Neural progenitor cell (in vitro differentiated cells): ENCODE measurements around the gene SNX9. TPM values are rescaled to one million over a fixed set of nuclear protein-coding genes. Genes with fewer than 3 reads are reported as not detected.
A peak's percentile ranks its signal among the peaks of the same experiment; 100 is the strongest.

ENCODE experiments used
- DNase-seq: peaks from one replicate; pipeline ENCODE4 v3.0.0-alpha.2; 2016; ENCODE audit warnings: low spot score
- H2AFZ ChIP-seq: fragments of 200-600 bp; sonication (generic); replicated peaks from 2 replicates; pipeline ENCODE4 v1.6.1; 2016; ENCODE audit warnings: antibody characterized with exemption
- H3F3A ChIP-seq: fragments of 200-600 bp; sonication (generic); 2 replicates; pipeline ENCODE4 v1.6.1; 2016; ENCODE audit warnings: antibody characterized with exemption, low read depth
- H3K27ac ChIP-seq: fragments of 200-600 bp; sonication (generic); 2 replicates; pipeline ENCODE4 v1.5.1; 2016; ENCODE audit warnings: mild to moderate bottlenecking
- H3K27me3 ChIP-seq: fragments of 200-600 bp; sonication (generic); 2 replicates; pipeline ENCODE4 v1.6.1; 2016; ENCODE audit warnings: mild to moderate bottlenecking, moderate library complexity
- H3K36me3 ChIP-seq: fragments of 200-600 bp; sonication (generic); 2 replicates; pipeline ENCODE4 v1.5.1; 2016
- H3K4me1 ChIP-seq: fragments of 200-600 bp; sonication (generic); 2 replicates; pipeline ENCODE4 v1.6.1; 2016; ENCODE audit warnings: mixed run types
- H3K4me2 ChIP-seq: fragments of 200-600 bp; sonication (generic); 2 replicates; pipeline ENCODE4 v1.6.1; 2016
- H3K4me3 ChIP-seq: fragments of 200-600 bp; sonication (generic); 2 replicates; pipeline ENCODE4 v1.5.1; 2016
- H3K79me2 ChIP-seq: fragments of 200-600 bp; sonication (generic); 2 replicates; pipeline ENCODE4 v1.6.1; 2016; ENCODE audit warnings: low read depth
- H3K9ac ChIP-seq: fragments of 200-600 bp; sonication (generic); 2 replicates; pipeline ENCODE4 v1.6.1; 2016
- H3K9me3 ChIP-seq: fragments of 200-600 bp; sonication (generic); 2 replicates; pipeline ENCODE4 v1.5.1; 2016; ENCODE audit warnings: low read depth
- H4K20me1 ChIP-seq: fragments of 200-600 bp; sonication (generic); 2 replicates; pipeline ENCODE4 v1.6.1; 2016; ENCODE audit warnings: low read depth
- H3K27ac Mint-ChIP-seq: 3 replicates; pipeline ENCODE4 v1.8.0; 2021; ENCODE audit warnings: mixed read lengths
- H3K27me3 Mint-ChIP-seq: 2 replicates; pipeline ENCODE4 v1.8.0; 2022; ENCODE audit warnings: low read depth, mild to moderate bottlenecking, inconsistent platforms, moderate library complexity, mixed read lengths; ENCODE audit not compliant: insufficient read depth
- H3K36me3 Mint-ChIP-seq: 3 replicates; pipeline ENCODE4 v1.8.0; 2021; ENCODE audit warnings: mixed read lengths
- H3K4me1 Mint-ChIP-seq: 3 replicates; pipeline ENCODE4 v1.8.0; 2021; ENCODE audit warnings: mixed read lengths
- H3K4me3 Mint-ChIP-seq: 3 replicates; pipeline ENCODE4 v1.8.0; 2021; ENCODE audit warnings: mild to moderate bottlenecking, moderate library complexity, mixed read lengths
- H3K9me3 Mint-ChIP-seq: 3 replicates; pipeline ENCODE4 v1.8.0; 2020; ENCODE audit warnings: mixed read lengths
- CTCF ChIP-seq: fragments of 200-600 bp; sonication (generic); IDR thresholded peaks from 2 replicates; pipeline ENCODE4 v1.5.1; 2017; ENCODE audit warnings: antibody characterized with exemption, mild to moderate bottlenecking
- EZH2 ChIP-seq: fragments of 200-600 bp; sonication (generic); IDR thresholded peaks from 2 replicates; pipeline ENCODE4 v1.6.1; 2017; ENCODE audit warnings: antibody characterized with exemption, mild to moderate bottlenecking, moderate library complexity
- EZH2phosphoT487 ChIP-seq: fragments of 200-600 bp; sonication (generic); IDR thresholded peaks from 2 replicates; pipeline ENCODE4 v1.6.1; 2017; ENCODE audit warnings: antibody characterized with exemption
- total RNA-seq: library from RNA; depleted of rRNA; stranded (reverse); fragments of >200 nt; gene quantifications from 2 replicates; pipeline ENCODE4 v1.2.3, GENCODE V29; 2015; ENCODE audit warnings: low replicate concordance

SNX9 gene
- total RNA-seq, 1 donor from 2014 or later, result 17.8 TPM

- Histone ChIP-seq H4K20me1 (no peaks in the 10 kb centered on the region), H3K79me2 (no peaks in the 10 kb centered on the region), H3K36me3 (no peaks in the 10 kb centered on the region), H3K4me3 (no peak overlapping the region), H3K4me2 (no peak overlapping the region), H3K4me1 (no peaks in the 10 kb centered on the region), H2AFZ (no peak overlapping the region), H3F3A (peaks cover 9% of the 10 kb centered on the region), H3K9ac (no peak overlapping the region), H3K9me3 (no peaks in the 10 kb centered on the region), H3K27ac (no peak overlapping the region), H3K27me3 (peaks cover 37% of the 10 kb centered on the region)
- no peaks in the 10 kb centered on the region for H3K36me3 Mint-ChIP-seq
- H3K9me3 Mint-ChIP-seq, result no peaks in the 10 kb centered on the region
- H3K4me1 Mint-ChIP-seq, result peaks cover 5% of the 10 kb centered on the region
- H3K4me3 Mint-ChIP-seq, result no peak overlapping the region
- TF ChIP-seq EZH2 (no peak), CTCF (no peak), EZH2phosphoT487 (no peak)
- H3K27ac Mint-ChIP-seq, result peak overlapping the region; percentile 79
- DNase-seq, result no peak
- H3K27me3 Mint-ChIP-seq, result peaks cover 16% of the 10 kb centered on the region
Observed at GRCh38 chr6:157977176-157977804, 154.2 kb downstream of the SNX9 start.

GRCh38 chr6:157978021-157978783 lies 155.2 kb downstream of the SNX9 start:
- H2AFZ ChIP-seq, result no peak overlapping the region
- no peaks in the 10 kb centered on the region for H3K9me3 Mint-ChIP-seq
- peaks cover 46% of the 10 kb centered on the region for H3K27me3 ChIP-seq
- H3K36me3 Mint-ChIP-seq, result no peaks in the 10 kb centered on the region
- no peaks in the 10 kb centered on the region for H3K4me1 ChIP-seq
- H3K4me2 ChIP-seq, result no peak overlapping the region
- peaks cover 9% of the 10 kb centered on the region for H3F3A ChIP-seq
- H3K27ac Mint-ChIP-seq, result peak overlapping the region; percentile 31
- H3K27ac ChIP-seq, result no peak overlapping the region
- H3K27me3 Mint-ChIP-seq, result peaks cover 16% of the 10 kb centered on the region
- H4K20me1 ChIP-seq, result peaks cover 7% of the 10 kb centered on the region
- H3K9me3 ChIP-seq, result no peaks in the 10 kb centered on the region
- no peak overlapping the region for H3K9ac ChIP-seq
- H3K79me2 ChIP-seq, result no peaks in the 10 kb centered on the region
- H3K4me3 ChIP-seq, result no peak overlapping the region
- H3K4me1 Mint-ChIP-seq, result peaks cover 7% of the 10 kb centered on the region
- no peaks in the 10 kb centered on the region for H3K36me3 ChIP-seq
- DNase-seq, result no peak
- H3K4me3 Mint-ChIP-seq, result no peak overlapping the region
- TF ChIP-seq EZH2, result no peak
- TF ChIP-seq CTCF, result no peak
- TF ChIP-seq EZH2phosphoT487, result no peak

- no peaks in the 10 kb centered on the region for H3K9me3 Mint-ChIP-seq
- H3K4me1 Mint-ChIP-seq, result peaks cover 13% of the 10 kb centered on the region
- peaks cover 59% of the 10 kb centered on the region for H3K27me3 ChIP-seq
- peaks cover 6% of the 10 kb centered on the region for H3K4me1 ChIP-seq
- peak overlapping the region; percentile 69 for H3K4me3 ChIP-seq
- peaks cover 16% of the 10 kb centered on the region for H3K27me3 Mint-ChIP-seq
- peak overlapping the region; percentile 75 for H3K27ac Mint-ChIP-seq
- H3K27ac ChIP-seq, result no peak overlapping the region
- peaks cover 9% of the 10 kb centered on the region for H3F3A ChIP-seq
- peaks cover 7% of the 10 kb centered on the region for H4K20me1 ChIP-seq
- no peak for DNase-seq
- H3K4me2 ChIP-seq, result peak overlapping the region; percentile 89
- no peak overlapping the region for H2AFZ ChIP-seq
- H3K4me3 Mint-ChIP-seq, result peak overlapping the region; percentile 75
- no peaks in the 10 kb centered on the region for H3K79me2 ChIP-seq
- H3K36me3 ChIP-seq, result no peaks in the 10 kb centered on the region
- TF ChIP-seq EZH2phosphoT487, result no peak
- no peak for TF ChIP-seq EZH2
- no peak for TF ChIP-seq CTCF
- H3K36me3 Mint-ChIP-seq, result no peaks in the 10 kb centered on the region
- no peak overlapping the region for H3K9ac ChIP-seq
- no peaks in the 10 kb centered on the region for H3K9me3 ChIP-seq
Observed at GRCh38 chr6:157980288-157981131, 157.5 kb downstream of the SNX9 start.
